ENCODE results near the gene GMPPA. TPM values are rescaled to one million over a fixed set of nuclear protein-coding genes. Genes with fewer than 3 reads are reported as not detected.

Gene GMPPA
- total RNA-seq, 4 donors from 2014 or later: 22.6 to 37.8 (median 29.4) TPM

- ATAC-seq (ENCODE audit: low FRiP score): no peak
- DNase-seq (ENCODE audit: low spot score): no peak
- no peak for TF ChIP-seq CTCF (IDR thresholded peaks at IDR 0.05)
Measured at GRCh38 chr2:219516888-219517287, 18.2 kb downstream of the GMPPA start.

DNA sequence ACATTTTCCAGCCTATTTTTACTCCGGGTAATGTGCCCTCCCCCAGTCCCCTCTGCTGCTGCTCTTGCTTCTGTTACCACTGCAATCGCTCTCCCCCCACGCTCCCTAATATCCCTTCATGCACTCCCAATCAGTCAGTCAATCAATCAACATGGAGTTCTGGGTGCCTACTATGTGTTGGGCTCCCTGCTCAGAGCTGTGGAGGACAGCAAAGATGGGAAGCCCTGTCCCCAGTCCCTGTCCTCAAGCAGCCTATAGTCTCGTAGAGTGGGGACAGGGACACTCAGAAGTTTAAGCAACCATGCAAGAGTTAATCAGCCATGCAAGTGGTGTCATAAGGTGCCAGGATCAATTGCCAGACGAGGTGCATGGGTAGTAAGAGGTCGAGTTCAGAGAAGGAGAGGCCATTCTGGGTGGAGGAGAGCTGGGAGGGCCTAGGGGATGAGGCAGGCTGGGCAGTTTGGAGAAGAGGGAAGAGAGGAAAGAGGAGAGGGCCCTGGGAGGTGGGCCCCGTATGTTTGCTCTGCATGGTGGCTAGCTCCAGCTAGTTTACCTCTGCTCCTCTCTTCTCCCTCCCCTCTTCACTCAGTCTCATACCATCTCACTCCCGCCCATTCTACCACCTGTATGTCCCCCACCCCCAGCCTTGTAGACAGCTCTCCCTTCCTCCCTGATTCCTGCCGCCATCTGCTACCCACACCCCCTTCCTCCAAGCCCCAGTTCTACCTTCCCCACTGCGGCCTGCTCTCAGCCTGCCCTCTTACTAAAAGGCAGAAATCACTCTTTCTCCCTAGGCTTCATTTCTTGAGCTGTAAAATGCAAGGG, 19.5 kb downstream of the GMPPA start:
- no peak for TF ChIP-seq CTCF (IDR thresholded peaks at IDR 0.05)
- DNase-seq (ENCODE audit: low spot score) (no peak), ATAC-seq (ENCODE audit: low FRiP score) (no peak)

GRCh38 chr2:219519526-219519916, 20.8 kb downstream of the GMPPA start:
- DNase-seq (ENCODE audit: low spot score) (no peak), ATAC-seq (ENCODE audit: low FRiP score) (no peak)
- TF ChIP-seq CTCF (IDR thresholded peaks at IDR 0.05): no peak

GRCh38 chr2:219520079-219520478, 21.4 kb downstream of the GMPPA start:
- ATAC-seq (ENCODE audit: low FRiP score): no peak

DNA sequence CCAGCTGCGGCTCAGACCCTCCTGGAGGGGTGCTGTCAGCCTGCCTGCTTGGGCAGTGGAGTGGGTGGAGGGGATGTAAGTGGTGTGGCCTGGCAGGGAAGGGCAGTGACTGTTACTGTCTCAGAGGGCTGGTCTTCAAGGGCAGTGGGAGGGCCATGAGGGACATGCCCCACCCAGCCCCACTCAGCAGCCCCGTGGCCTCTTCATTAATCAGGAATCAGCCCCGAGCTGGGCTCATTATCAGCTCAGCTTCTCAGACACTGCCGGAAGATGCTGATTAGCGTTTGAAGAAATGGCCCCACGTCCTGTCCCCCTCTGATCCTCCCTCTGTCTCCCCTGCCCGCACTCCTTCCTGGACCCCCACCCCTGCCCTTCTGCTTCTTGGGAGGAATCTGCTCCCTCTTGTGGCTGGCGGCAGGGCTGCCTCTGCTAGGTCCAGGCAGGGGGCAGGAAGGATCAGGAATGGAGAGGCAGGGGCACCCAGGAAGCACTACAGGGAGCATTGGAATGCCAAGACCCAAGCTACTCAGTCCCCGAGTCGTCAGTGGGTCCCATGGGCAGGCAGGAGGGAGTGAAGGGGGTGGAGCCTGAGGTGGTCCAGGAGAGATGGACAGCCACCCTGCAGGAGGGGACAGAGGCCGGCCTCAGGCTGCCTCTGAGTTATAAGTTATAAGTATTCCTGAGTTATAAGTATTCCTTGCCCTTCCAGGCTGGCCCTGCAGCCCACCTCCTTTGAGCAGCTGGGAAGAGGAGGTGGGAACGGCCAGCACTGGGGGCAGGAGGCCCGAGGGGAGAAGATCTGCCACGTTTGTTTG, 22.6 kb downstream of the GMPPA start:
- DNase-seq (ENCODE audit: low spot score): no peak
- no peak for TF ChIP-seq CTCF (IDR thresholded peaks at IDR 0.05)
- ATAC-seq (ENCODE audit: low FRiP score): peak; percentile 70

More at GRCh38 chr2:219520079-219520478, 21.4 kb downstream of the GMPPA start:
- no peak for TF ChIP-seq CTCF (IDR thresholded peaks at IDR 0.05)
- no peak for DNase-seq (ENCODE audit: low spot score)

- peak; percentile 69 for ATAC-seq (ENCODE audit: low FRiP score)
- no peak for DNase-seq (ENCODE audit: low spot score)
- no peak for TF ChIP-seq CTCF (IDR thresholded peaks at IDR 0.05)
Measured at GRCh38 chr2:219522111-219523030, 23.7 kb downstream of the GMPPA start.

All from omental fat pad (tissue), 4 donors.